Esophagus (tissue), 2 donors: Measurements from ENCODE around the gene MCC. TPM values are rescaled to one million over a fixed set of nuclear protein-coding genes. Genes with fewer than 3 reads are reported as not detected.

Source experiments
- H3K27ac ChIP-seq, 2 donors: one replicate each; pipeline ENCODE4 v1.5.1; 2013; ENCODE audit warnings: low read depth in 2 of 2, mild to moderate bottlenecking in 2 of 2, inconsistent platforms in 1 of 2, low read length in 1 of 2, moderate library complexity in 1 of 2
- H3K27me3 ChIP-seq, 2 donors: one replicate each; pipeline ENCODE4 v1.6.1; 2013; ENCODE audit warnings: low read length in 2 of 2, control low read depth in 1 of 2, mild to moderate bottlenecking in 1 of 2; ENCODE audit not compliant: insufficient read depth in 2 of 2, control insufficient read depth in 1 of 2
- H3K36me3 ChIP-seq, 2 donors: one replicate each; pipeline ENCODE4 v1.6.1; 2013; ENCODE audit warnings: low read length in 1 of 2; ENCODE audit not compliant: control insufficient read depth in 2 of 2, insufficient read depth in 2 of 2
- H3K4me1 ChIP-seq, 2 donors: one replicate each; pipeline ENCODE4 v1.6.1; 2013; ENCODE audit warnings: low read length in 1 of 2; ENCODE audit not compliant: control insufficient read depth in 2 of 2, insufficient read depth in 2 of 2
- H3K4me3 ChIP-seq, 2 donors: one replicate each; pipeline ENCODE4 v1.5.1; 2013; ENCODE audit warnings: low read length in 2 of 2, mild to moderate bottlenecking in 2 of 2, low read depth in 1 of 2, moderate library complexity in 1 of 2
- H3K9me3 ChIP-seq, 2 donors: one replicate each; pipeline ENCODE4 v1.6.1; 2013; ENCODE audit warnings: mild to moderate bottlenecking in 2 of 2, low read depth in 1 of 2, low read length in 1 of 2, moderate library complexity in 1 of 2; ENCODE audit not compliant: control insufficient read depth in 2 of 2, insufficient read depth in 1 of 2
- WGBS, 2 donors: extraction: QIAGEN DNeasy Blood & Tissue Kit; methylation state at CpG; one replicate each; pipeline ENCODE4 v1.1.7; 2013; 5-methylcytosine and 5-hydroxymethylcytosine counted together
- polyA plus RNA-seq, 2 donors: library from polyadenylated mRNA; stranded (reverse); fragments of 200-250 nt; gene quantifications; one replicate each; pipeline ENCODE4 v1.2.3, GENCODE V29; 2013
- donor health status: healthy with polysubstance abuse.
- donor health status: Bipolar disorder and iron deficiency.

MCC gene
- polyA plus RNA-seq, 2 donors = 7.2 to 8.3 TPM

DNA sequence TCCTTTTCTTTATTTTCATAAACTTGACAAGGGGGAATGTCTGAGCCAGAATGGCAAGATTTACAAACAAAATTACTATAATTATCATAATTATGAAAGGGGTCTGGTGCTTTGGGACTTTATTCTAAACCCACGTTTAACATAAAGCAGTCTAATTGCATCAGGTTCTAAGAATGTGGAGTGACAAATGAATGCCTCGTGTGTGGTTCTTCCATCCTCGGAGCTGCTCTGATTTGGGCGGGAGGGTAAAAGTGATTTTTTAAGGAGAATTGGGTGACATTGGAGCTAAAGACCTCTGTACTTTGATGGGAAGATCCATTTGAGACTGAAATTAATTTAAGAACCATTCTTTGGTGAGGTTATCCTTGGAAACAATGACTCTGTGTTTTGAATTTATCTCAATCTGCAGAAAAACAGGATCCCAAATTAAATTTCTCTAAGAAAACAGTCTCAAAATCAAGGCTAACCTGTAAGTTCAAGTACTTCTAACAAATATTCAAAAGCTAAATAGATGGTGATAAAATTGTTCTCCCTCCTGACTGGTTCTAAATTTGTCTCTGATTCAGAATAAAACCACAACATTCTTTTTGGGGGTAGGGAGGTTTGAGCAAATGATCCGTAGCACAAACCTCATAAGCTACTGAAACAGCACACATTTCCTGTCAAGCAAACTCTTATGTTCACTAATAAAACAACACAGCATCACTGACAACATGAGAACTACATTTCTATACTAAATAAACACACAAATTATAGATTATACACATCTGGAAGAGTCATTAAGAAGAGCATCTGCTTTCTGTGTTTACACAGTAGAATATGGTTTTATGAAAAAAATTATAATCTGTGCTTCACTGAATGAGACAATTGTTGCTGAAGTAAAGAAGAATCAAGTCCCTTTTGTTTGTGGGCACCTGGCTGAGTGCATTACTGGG is 426.1 kb downstream of the MCC start:
- WGBS, 2 donors = 68 to 74% methylated on average over 5 of the region's 5 CpGs
- H3K36me3 ChIP-seq = peaks cover 2 to 32% of the 10 kb centered on the region in 2 donors
- H3K27me3 ChIP-seq = no peaks in the 10 kb centered on the region

DNA sequence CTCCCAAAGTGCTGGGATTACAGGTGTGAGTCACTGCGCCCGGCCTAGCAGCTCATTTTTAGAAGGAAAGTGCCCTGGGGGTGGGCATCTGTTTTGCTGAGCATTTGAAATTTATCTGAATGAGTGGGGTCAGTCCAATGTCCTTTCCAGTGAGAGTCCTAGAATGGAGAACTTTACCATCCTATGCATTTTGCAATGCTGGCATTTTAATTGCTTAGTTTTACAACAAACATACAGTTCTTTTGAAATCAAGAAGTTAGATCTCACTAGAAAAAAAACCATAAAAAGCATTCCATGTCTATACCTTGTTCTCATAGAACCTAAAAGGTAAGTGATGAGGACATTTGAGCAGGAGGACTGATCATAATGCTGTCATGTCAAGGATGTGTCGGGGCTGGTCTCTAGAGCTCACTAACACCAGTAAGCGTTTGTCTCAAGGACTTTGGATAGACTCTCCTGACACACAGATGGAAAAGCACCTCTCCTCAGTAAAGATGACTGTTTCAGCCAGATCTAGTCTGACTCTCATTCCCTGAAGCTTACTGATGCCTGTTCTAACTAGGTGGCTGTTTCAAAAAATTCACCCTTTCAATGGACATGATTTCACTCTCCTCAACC is 427.7 kb downstream of the MCC start:
- Histone ChIP-seq H3K4me3 (no peak overlapping the region), H3K9me3 (no peaks in the 10 kb centered on the region), H3K4me1 (peaks cover 3 to 5% of the 10 kb centered on the region in 2 donors), H3K27me3 (no peaks in the 10 kb centered on the region), H3K36me3 (peaks cover 2 to 25% of the 10 kb centered on the region in 2 donors), H3K27ac (no peak overlapping the region)
- whole genome bisulfite sequencing, 2 donors = 84 to 92% methylated on average over 4 of the region's 4 CpGs

More for the DNA sequence above, 426.1 kb downstream of the MCC start:
- Histone ChIP-seq H3K9me3 (no peaks in the 10 kb centered on the region), H3K4me1 (peaks cover 3 to 5% of the 10 kb centered on the region in 2 donors), H3K27ac (no peak overlapping the region), H3K4me3 (no peak overlapping the region)

DNA sequence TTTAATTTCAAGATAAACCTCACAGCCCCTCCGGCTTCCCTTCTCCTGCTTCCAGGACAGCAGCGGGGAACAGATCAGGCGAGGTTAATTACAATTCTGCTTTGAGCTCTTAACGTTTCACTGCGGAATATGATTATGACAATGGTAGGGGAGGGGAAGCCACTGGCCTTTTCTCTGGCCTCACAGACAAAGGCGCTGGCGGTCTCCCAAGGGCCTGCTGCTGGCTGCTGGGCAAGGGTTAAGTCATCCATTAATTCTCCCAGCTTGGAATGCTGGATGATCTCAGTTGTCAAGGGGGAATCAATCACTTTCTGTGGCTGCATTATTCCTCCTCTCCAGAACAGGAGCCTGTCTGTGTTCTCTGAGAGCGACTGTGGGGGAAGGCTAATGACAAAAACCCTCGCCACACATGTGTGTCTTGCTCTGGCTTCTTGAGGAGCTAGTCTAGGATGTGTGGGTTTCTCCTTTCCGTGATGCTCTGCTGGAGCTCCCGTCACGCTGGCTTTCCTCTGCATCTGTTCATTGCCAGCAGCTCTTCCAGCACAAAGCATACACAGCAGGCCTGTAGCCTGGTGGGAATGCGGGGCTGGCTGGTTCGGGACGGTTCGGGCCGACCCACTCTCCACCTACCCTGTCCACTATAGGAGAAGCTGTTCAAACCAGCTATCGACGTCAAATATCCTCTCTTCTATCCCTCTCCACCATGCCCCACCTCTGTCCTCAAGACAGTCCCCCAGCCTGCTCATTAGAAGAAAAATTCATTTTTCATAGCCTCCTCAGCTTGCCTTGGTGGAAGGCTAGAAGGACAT is 428.8 kb downstream of the MCC start:
- no peak overlapping the region for H3K4me3 ChIP-seq
- 67 to 72% methylated on average over 19 of the region's 19 CpGs for WGBS, 2 donors

DNA sequence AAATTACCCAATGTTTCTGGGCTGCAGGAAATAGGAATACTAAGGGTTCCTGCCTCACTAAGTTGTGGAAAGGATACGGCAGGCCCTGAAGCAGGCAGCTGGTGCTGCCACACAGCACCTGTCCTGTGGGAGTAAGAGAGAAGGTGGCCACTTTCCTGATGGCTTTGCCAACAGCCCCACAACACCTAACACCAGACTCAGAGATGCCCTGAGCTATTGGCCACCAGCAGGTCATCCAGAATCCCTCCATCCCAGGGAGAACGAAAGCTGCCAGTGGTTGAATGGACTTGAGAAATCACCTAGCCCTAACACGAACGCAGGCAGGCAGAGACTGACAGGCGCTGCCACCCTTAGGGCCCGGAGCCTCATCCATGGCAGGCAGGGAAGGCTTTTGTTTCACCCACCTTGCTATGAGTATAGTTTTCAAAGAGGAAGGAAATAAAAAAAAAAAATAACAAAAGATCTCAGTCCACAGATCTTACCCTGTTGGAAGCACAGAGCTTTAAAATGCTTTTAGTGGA is 429.5 kb downstream of the MCC start:
- Histone ChIP-seq H3K27me3 (no peaks in the 10 kb centered on the region), H3K4me3 (no peak overlapping the region), H3K9me3 (no peaks in the 10 kb centered on the region), H3K36me3 (peaks cover 2 to 25% of the 10 kb centered on the region in 2 donors), H3K4me1 (peaks cover 3 to 5% of the 10 kb centered on the region in 2 donors), H3K27ac (no peak overlapping the region)
- WGBS, 2 donors = 56 to 59% methylated on average over 6 of the region's 6 CpGs

More for the DNA sequence above, 428.8 kb downstream of the MCC start:
- Histone ChIP-seq H3K27ac (peak overlapping the region in 1 of 2 donors; percentile 2), H3K4me1 (peaks cover 3 to 5% of the 10 kb centered on the region in 2 donors), H3K27me3 (no peaks in the 10 kb centered on the region), H3K36me3 (peaks cover 2 to 29% of the 10 kb centered on the region in 2 donors), H3K9me3 (no peaks in the 10 kb centered on the region)

DNA sequence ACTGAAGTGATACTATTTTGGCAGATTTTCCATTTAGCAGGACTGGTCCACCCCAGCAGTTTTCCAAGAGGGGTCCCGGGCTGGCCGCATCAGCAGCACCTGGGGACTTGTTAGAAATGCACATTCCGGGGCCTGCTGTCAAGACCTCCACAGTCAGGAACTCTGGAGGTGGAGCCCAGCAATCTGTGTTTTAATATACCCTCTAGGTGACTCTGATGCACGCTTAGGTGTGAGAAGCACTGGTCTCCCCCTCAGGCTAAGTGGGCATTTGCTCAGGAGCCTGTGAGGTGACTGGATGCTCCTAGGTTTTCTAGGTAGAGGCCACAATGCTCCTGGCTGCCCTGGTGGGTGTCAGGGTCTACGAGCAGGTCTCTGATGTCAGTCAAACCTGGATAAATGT is 430.0 kb downstream of the MCC start:
- Histone ChIP-seq H3K4me3 (no peak overlapping the region), H3K4me1 (peaks cover 3 to 5% of the 10 kb centered on the region in 2 donors), H3K27me3 (no peaks in the 10 kb centered on the region), H3K27ac (no peak overlapping the region), H3K36me3 (peaks cover 4 to 25% of the 10 kb centered on the region in 2 donors), H3K9me3 (no peaks in the 10 kb centered on the region)
- WGBS, 2 donors = 85 to 95% methylated on average over 5 of the region's 5 CpGs

DNA sequence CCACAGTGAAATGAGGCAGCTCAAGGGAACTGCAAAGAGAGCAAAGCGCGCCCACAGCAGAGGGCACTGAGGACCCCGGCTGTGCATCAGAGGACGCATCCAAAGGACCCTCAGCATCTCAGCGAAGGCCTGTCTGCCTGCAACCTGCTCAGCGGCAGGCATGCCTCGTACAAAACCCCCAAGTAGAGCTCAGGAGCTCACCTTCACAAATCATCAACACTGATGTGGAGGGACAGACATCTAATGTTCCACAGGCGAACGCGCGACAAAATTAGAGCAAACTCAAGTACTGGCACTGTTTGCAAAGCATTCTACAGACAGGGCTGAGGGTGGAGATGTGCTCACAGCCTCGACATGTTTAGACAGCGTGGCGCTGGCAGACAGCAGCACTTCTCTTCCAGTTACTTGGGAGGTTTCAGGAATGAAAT is 430.7 kb downstream of the MCC start:
- Histone ChIP-seq H3K9me3 (no peaks in the 10 kb centered on the region), H3K27ac (no peak overlapping the region), H3K4me1 (peaks cover 3 to 5% of the 10 kb centered on the region in 2 donors), H3K36me3 (peaks cover 4 to 24% of the 10 kb centered on the region in 2 donors), H3K27me3 (no peaks in the 10 kb centered on the region), H3K4me3 (no peak overlapping the region)
- 56 to 73% methylated on average over 14 of the region's 14 CpGs for WGBS, 2 donors

DNA sequence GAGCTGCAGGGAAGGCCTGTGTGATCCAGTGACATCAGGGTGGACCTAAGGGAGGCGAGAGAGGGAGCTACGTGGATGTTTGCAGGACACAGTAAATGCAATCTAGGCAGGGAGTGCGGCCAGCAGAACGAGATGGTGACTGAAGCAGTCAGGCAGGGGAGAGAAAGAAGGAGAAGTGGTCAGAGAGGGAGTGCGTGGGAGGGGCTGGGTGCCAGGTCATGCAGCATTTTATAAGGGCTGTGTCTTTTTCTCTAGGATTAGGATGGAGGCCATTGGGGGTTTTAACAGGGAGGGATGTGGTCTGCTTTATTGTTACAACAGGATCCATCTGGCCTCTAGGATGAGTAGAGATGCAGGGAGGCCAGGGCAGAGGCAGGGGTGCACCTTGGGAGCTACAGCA is 431.3 kb downstream of the MCC start:
- H3K27ac ChIP-seq = no peak overlapping the region
- H3K9me3 ChIP-seq = no peaks in the 10 kb centered on the region
- H3K4me1 ChIP-seq = peaks cover 3 to 5% of the 10 kb centered on the region in 2 donors
- H3K36me3 ChIP-seq = peaks cover 4 to 29% of the 10 kb centered on the region in 2 donors
- 83 to 86% methylated on average over 5 of the region's 5 CpGs for WGBS, 2 donors
- no peak overlapping the region for H3K4me3 ChIP-seq
- H3K27me3 ChIP-seq = no peaks in the 10 kb centered on the region

DNA sequence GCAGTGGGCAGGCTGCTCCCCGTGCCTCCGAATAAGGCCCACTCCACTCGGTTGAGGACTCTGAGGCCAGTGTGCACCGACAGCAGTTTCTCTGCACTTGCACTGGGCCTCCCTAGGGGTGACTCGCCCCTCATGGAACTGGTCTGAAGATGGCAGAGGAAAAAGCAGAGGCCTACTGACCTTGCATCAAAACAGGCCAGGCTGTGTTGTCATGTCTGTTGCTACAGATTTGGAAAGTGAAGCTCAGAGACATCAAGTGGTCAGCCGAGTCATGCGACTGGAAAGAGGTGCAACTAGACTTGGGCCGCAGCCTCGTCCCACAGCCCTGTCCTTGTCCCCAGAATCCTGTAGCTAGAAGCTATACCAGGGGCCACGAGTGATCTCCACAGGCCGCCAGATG is 433.4 kb downstream of the MCC start:
- Histone ChIP-seq H3K27ac (no peak overlapping the region), H3K27me3 (no peaks in the 10 kb centered on the region), H3K4me1 (peaks cover 3 to 7% of the 10 kb centered on the region in 2 donors), H3K4me3 (no peak overlapping the region), H3K9me3 (no peaks in the 10 kb centered on the region), H3K36me3 (peaks cover 4 to 26% of the 10 kb centered on the region in 2 donors)
- WGBS, 2 donors = 91 to 96% methylated on average over 11 of the region's 11 CpGs

DNA sequence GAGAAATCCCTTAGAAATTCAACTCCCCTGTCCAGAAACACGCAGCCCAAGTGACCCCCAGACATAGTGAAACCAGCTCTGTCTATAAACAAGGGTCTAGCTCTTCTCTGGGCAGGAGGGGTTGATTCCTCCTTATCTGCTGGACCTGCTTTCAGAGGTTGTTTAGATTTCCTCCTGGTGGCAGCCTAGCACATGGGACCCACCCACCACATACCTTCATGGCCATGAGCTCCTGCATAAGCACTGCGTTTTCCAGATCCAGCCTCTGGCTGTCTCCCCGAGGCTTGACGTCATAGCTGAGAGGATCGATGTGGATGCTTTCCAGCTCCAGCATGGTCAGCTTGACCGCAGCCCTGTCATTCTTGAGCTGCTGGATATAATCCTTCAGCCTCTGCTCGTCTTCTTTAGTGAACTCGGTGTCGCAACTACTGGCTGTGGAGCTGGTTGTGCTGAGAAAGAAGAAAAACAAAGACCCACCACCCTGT is 434.7 kb downstream of the MCC start:
- H3K4me1 ChIP-seq = peaks cover 3 to 5% of the 10 kb centered on the region in 2 donors
- no peaks in the 10 kb centered on the region for H3K27me3 ChIP-seq
- no peak overlapping the region for H3K27ac ChIP-seq
- no peak overlapping the region for H3K4me3 ChIP-seq
- peaks cover 4 to 34% of the 10 kb centered on the region in 2 donors for H3K36me3 ChIP-seq
- H3K9me3 ChIP-seq = no peaks in the 10 kb centered on the region
- WGBS, 2 donors = 89 to 91% methylated on average over 9 of the region's 9 CpGs
